ENCODE measurements around the gene TMEM125.

- TF ChIP-seq CHD2 (IDR thresholded peaks at IDR 0.05; ENCODE audit: borderline replicate concordance, low read depth, low read length) (no peak), CTCF (IDR thresholded peaks at IDR 0.05 in 2 of 3, conservative IDR thresholded peaks at IDR 0.05 in 1 of 3; ENCODE audit: control insufficient read depth in 2 of 3, extremely low read depth in 1 of 3, insufficient read depth in 1 of 3, low read depth in 3 of 3, low read length in 3 of 3) (no peak), POLR2A (IDR thresholded peaks at IDR 0.05; ENCODE audit: low read depth, low read length) (no peak), SP1 (IDR thresholded peaks at IDR 0.05; ENCODE audit: low read depth, low read length) (no peak), EED (IDR thresholded peaks at IDR 0.05; ENCODE audit: low read depth) (no peak)
Observed at GRCh38 chr1:43300378-43301094, 30.8 kb downstream of the TMEM125 start, which contains the start of gene TIE1.

Measured in GM12878 (cell line).